Endothelial cell of umbilical vein (primary cell): ENCODE data around the gene HS3ST3B1. TPM values are rescaled to one million over a fixed set of nuclear protein-coding genes. Genes with fewer than 3 reads are reported as not detected.

Source experiments
- BruUV-seq: library from RNA; stranded (reverse); fragments of 400-500 nt; replicated peaks from 2 replicates; lab custom pipeline; 2021; lab: Mats Ljungman, UMichigan
- CTCF ChIA-PET: fragments of 300-600, 350-600 bp; sonication (Branson Sonifier 250); formaldehyde crosslinking; loops from one replicate; lab custom pipeline; 2021; ENCODE audit warnings: antibody characterized with exemption, inconsistent platforms; lab: Charles Lee
- POLR2A ChIA-PET: fragments of 300-600, 350-600 bp; sonication (Branson Sonifier 250); formaldehyde crosslinking; loops from one replicate; lab custom pipeline; 2021; ENCODE audit warnings: antibody characterized with exemption, inconsistent platforms; lab: Charles Lee
- DNase-seq: peaks from one replicate; pipeline ENCODE4 v3.0.0-alpha.2; 2011; ENCODE audit warnings: low read depth, low spot score
- FAIRE-seq: peaks from 2 replicates; lab custom pipeline; 2011; peaks lifted over from hg19 to GRCh38; lab: Jason Lieb, UNC
- H2AFZ ChIP-seq: 2 replicates; pipeline ENCODE4 v1.6.0; 2012; ENCODE audit warnings: low read depth, low read length, control low read depth, inconsistent platforms
- H3K27ac ChIP-seq: 2 replicates; pipeline ENCODE4 v1.5.1; 2011; ENCODE audit warnings: low read depth, mild to moderate bottlenecking, control low read depth, low read length, moderate library complexity; ENCODE audit not compliant: insufficient read depth
- H3K27me3 ChIP-seq, 2 experiments: 2 replicates each; pipeline versions ENCODE4 v1.6.0 to v1.6.1; 2011; ENCODE audit warnings: low read length in 2 of 2, mixed read lengths in 1 of 2; ENCODE audit not compliant: control insufficient read depth in 2 of 2, insufficient read depth in 2 of 2
- H3K36me3 ChIP-seq, 2 experiments: 2 replicates in 1 of 2; 3 replicates in 1 of 2; pipeline ENCODE4 v1.5.1; 2011; ENCODE audit warnings: low read length in 2 of 2, mild to moderate bottlenecking in 1 of 2, moderate library complexity in 1 of 2; ENCODE audit not compliant: control insufficient read depth in 2 of 2, insufficient read depth in 2 of 2; ENCODE audit errors: extremely low read depth in 1 of 2
- H3K4me1 ChIP-seq: 3 replicates; pipeline ENCODE4 v1.5.1; 2011; ENCODE audit warnings: mild to moderate bottlenecking, low read length; ENCODE audit not compliant: control insufficient read depth, insufficient read depth; ENCODE audit errors: extremely low read depth
- H3K4me2 ChIP-seq: 2 replicates; pipeline ENCODE4 v1.6.1; 2011; ENCODE audit warnings: low read length, control low read depth, mixed read lengths; ENCODE audit not compliant: insufficient read depth
- H3K4me3 ChIP-seq, 3 experiments: fragments of 200-600 bp in 1 of 3; sonication (generic), shearing (Covaris generic) in 1 of 3; replicated peaks in 1 of 3; 2 replicates each; pipeline ENCODE4 v1.5.1; 2011 to 2016; ENCODE audit warnings: control low read depth in 3 of 3, low read length in 3 of 3, mild to moderate bottlenecking in 2 of 3, inconsistent platforms in 1 of 3, low read depth in 1 of 3, moderate library complexity in 1 of 3; ENCODE audit not compliant: insufficient read depth in 1 of 3
- H3K79me2 ChIP-seq: 2 replicates; pipeline ENCODE4 v1.6.0; 2012; ENCODE audit warnings: low read length, inconsistent platforms; ENCODE audit not compliant: control insufficient read depth, insufficient read depth
- H3K9ac ChIP-seq: replicated peaks from 2 replicates; pipeline ENCODE3; 2011; ENCODE audit warnings: low read length, control low read depth; ENCODE audit not compliant: insufficient read depth; ENCODE audit errors: extremely low read depth
- H3K9me1 ChIP-seq: replicated peaks from 3 replicates; pipeline ENCODE4 v1.6.0; 2011; ENCODE audit warnings: mild to moderate bottlenecking, low read length; ENCODE audit not compliant: control insufficient read depth, insufficient read depth; ENCODE audit errors: extremely low read depth
- H3K9me3 ChIP-seq: replicated peaks from 2 replicates; pipeline ENCODE4 v1.5.1; 2012; ENCODE audit warnings: low read length, inconsistent platforms; ENCODE audit not compliant: control insufficient read depth, insufficient read depth
- H4K20me1 ChIP-seq: replicated peaks from 2 replicates; pipeline ENCODE3; 2011; ENCODE audit warnings: mild to moderate bottlenecking, low read length; ENCODE audit not compliant: control insufficient read depth, insufficient read depth; ENCODE audit errors: extremely low read depth
- EZH2 ChIP-seq: IDR thresholded peaks from 2 replicates; pipeline ENCODE4 v1.6.1; 2012; ENCODE audit warnings: borderline replicate concordance, low read depth, mild to moderate bottlenecking, moderate library complexity, low read length, inconsistent platforms; ENCODE audit not compliant: severe bottlenecking
- FOS ChIP-seq: IDR thresholded peaks from 2 replicates; pipeline ENCODE4 v1.6.1; 2011; ENCODE audit warnings: mild to moderate bottlenecking, low read length, moderate library complexity, borderline replicate concordance; ENCODE audit not compliant: insufficient read depth
- GATA2 ChIP-seq: IDR thresholded peaks from 2 replicates; pipeline ENCODE4 v1.7.0; 2011; ENCODE audit warnings: low read depth, mild to moderate bottlenecking, moderate library complexity, mixed read lengths, low read length; ENCODE audit not compliant: insufficient read length, insufficient read depth
- JUN ChIP-seq: IDR thresholded peaks from 2 replicates; pipeline ENCODE4 v1.6.1; 2011; ENCODE audit warnings: borderline replicate concordance, low read depth; ENCODE audit not compliant: insufficient read length, insufficient read depth
- MYC ChIP-seq: IDR thresholded peaks from one replicate; pipeline ENCODE4 v1.6.1; 2011; ENCODE audit warnings: mild to moderate bottlenecking, low read depth, low read length
- POLR2A ChIP-seq: IDR thresholded peaks from 2 replicates; pipeline ENCODE4 v1.6.1; 2012; ENCODE audit warnings: low read depth, mild to moderate bottlenecking, control low read depth, low read length
- POLR2AphosphoS5 ChIP-seq: IDR thresholded peaks from 2 replicates; pipeline ENCODE4 v1.6.1; 2012; ENCODE audit warnings: low read depth, mild to moderate bottlenecking, control low read depth, low read length, moderate library complexity; ENCODE audit not compliant: insufficient read depth
- dilution Hi-C: fragments of 300-500 bp; cut with MboI; formaldehyde crosslinking; loops from one replicate; pipeline ENCODE4 v1.15.0; 2019; ENCODE audit warnings: low sequenced_read_pairs; ENCODE audit not compliant: extremely low pct_ligation_motif_present
- intact Hi-C: fragments of 100-400 bp; cut with micrococcal nuclease; formaldehyde crosslinking; loops from one replicate; pipeline ENCODE4 v1.10.0; 2022
- polyA plus RNA-seq, 4 experiments: library from polyadenylated mRNA; depleted of rRNA in 3 of 4; stranded (reverse) in 3 of 4; unstranded in 1 of 4; fragments of >200 nt; gene quantifications; 2 replicates each; pipeline versions ENCODE4 v1.2.1 to v1.2.3, GENCODE V29; 2011 to 2012; ENCODE audit warnings: missing spikeins in 1 of 4
- total RNA-seq: library from RNA; stranded (reverse); gene quantifications from 2 replicates; pipeline ENCODE4 v1.2.3, GENCODE V29; 2021
- TF ChIP-seq, protein P1 (sequence below): IDR thresholded peaks from 2 replicates; pipeline ENCODE4 v1.6.1; 2011; ENCODE audit not compliant: insufficient read depth, insufficient read length
- TF ChIP-seq, protein P2 (sequence below), 2 donors: IDR thresholded peaks; 1 replicate in 1 of 2; 2 replicates in 1 of 2; pipeline ENCODE4 v1.5.1; 2011; ENCODE audit warnings: low read length in 2 of 2, mild to moderate bottlenecking in 2 of 2, moderate library complexity in 2 of 2, control low read depth in 1 of 2, inconsistent platforms in 1 of 2, low read depth in 1 of 2; ENCODE audit not compliant: insufficient read depth in 1 of 2; ENCODE audit errors: extremely low read depth in 1 of 2

HS3ST3B1 gene
- total and polyA plus RNA-seq, 2 donors (not counting 3 experiments of a cell fraction or from before 2014, with no cell fraction given): not detected

DNA sequence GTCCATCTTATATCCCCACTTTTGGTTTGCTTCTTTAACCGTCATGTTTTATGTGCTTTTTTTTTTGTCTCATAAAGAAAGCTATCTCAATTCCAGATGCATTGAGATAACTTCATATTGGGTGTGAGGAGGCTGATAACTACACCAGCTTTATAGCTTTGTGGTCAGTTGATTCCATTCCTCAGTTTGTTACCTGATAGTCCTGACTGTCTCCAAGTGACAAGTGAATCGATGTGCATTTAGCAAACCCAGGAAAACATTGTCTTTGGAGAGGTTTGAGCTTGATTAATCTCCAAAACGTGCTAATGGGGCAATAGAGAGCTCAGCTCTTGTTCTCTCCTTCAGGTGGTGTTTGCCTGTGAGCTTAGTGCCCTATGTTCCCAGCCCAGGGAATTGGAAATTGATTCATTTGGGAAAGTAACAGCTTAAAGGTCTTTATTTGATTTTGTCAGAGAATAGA is 22.7 kb downstream of the HS3ST3B1 start:
- no TSS peak for BruUV-seq
- ChIA-PET POLR2A (no interaction called here), CTCF (interaction anchor here (0.5 kb wide), 1 partner anchor 9 kb away, joined by 5 read pairs; no protein-coding TSS in a partner anchor)
- no peaks in the 10 kb centered on the region for H4K20me1 ChIP-seq
- no peaks in the 10 kb centered on the region for H3K4me1 ChIP-seq
- H3K4me2 ChIP-seq: no peak overlapping the region
- DNase-seq: no peak
- no peak overlapping the region for H3K4me3 ChIP-seq
- dilution Hi-C loops: no loop called here
- FAIRE-seq: no peak
- H3K9me1 ChIP-seq: no peaks in the 10 kb centered on the region
- H3K79me2 ChIP-seq: no peaks in the 10 kb centered on the region
- H3K36me3 ChIP-seq: no peaks in the 10 kb centered on the region
- no peaks in the 10 kb centered on the region for H3K9me3 ChIP-seq
- H3K27ac ChIP-seq: no peak overlapping the region
- H3K27me3 ChIP-seq: no peaks in the 10 kb centered on the region
- no peak overlapping the region for H2AFZ ChIP-seq
- TF ChIP-seq MYC: no peak
- no peak for TF ChIP-seq GATA2
- TF ChIP-seq POLR2AphosphoS5: no peak
- no peak for TF ChIP-seq EZH2
- no peak for TF ChIP-seq POLR2A
- TF ChIP-seq, protein P1, sequence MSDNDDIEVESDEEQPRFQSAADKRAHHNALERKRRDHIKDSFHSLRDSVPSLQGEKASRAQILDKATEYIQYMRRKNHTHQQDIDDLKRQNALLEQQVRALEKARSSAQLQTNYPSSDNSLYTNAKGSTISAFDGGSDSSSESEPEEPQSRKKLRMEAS: no peak
- TF ChIP-seq FOS: no peak
- TF ChIP-seq, protein P2, sequence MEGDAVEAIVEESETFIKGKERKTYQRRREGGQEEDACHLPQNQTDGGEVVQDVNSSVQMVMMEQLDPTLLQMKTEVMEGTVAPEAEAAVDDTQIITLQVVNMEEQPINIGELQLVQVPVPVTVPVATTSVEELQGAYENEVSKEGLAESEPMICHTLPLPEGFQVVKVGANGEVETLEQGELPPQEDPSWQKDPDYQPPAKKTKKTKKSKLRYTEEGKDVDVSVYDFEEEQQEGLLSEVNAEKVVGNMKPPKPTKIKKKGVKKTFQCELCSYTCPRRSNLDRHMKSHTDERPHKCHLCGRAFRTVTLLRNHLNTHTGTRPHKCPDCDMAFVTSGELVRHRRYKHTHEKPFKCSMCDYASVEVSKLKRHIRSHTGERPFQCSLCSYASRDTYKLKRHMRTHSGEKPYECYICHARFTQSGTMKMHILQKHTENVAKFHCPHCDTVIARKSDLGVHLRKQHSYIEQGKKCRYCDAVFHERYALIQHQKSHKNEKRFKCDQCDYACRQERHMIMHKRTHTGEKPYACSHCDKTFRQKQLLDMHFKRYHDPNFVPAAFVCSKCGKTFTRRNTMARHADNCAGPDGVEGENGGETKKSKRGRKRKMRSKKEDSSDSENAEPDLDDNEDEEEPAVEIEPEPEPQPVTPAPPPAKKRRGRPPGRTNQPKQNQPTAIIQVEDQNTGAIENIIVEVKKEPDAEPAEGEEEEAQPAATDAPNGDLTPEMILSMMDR (IDR thresholded peaks at IDR 0.05; ENCODE audit: extremely low read depth in 1 of 2, insufficient read depth in 1 of 2, low read depth in 1 of 2, low read length in 2 of 2): no peak
- TF ChIP-seq JUN: no peak
- H3K9ac ChIP-seq: no peak overlapping the region
- intact Hi-C loops: no loop called here
